Measurements from ENCODE around the gene COL9A2.

COL9A2 gene

DNA sequence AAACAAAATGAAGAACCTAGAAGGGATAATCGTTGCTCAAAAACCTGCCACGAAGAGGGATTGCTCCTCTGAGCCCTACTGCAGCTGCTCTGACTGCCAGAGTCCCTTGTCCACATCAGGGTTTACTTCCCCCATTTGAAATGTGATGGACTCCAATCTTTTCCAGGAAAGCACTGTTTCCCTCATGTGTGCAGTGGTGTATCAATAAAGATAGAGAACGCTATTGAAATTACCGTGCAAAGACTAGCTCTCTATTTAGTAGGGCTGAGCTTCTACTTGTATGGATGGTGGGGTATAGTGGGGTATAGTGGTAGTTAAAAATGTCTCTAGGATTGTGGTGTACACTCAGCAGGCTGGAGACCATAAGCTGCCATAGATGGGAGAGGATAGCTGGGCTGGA, 65.6 kb downstream of the COL9A2 start:
- no peaks in the 10 kb centered on the region for H3K9me3 ChIP-seq
- H3K36me3 ChIP-seq: no peaks in the 10 kb centered on the region
- no peak for DNase-seq
- TF ChIP-seq, protein P1, sequence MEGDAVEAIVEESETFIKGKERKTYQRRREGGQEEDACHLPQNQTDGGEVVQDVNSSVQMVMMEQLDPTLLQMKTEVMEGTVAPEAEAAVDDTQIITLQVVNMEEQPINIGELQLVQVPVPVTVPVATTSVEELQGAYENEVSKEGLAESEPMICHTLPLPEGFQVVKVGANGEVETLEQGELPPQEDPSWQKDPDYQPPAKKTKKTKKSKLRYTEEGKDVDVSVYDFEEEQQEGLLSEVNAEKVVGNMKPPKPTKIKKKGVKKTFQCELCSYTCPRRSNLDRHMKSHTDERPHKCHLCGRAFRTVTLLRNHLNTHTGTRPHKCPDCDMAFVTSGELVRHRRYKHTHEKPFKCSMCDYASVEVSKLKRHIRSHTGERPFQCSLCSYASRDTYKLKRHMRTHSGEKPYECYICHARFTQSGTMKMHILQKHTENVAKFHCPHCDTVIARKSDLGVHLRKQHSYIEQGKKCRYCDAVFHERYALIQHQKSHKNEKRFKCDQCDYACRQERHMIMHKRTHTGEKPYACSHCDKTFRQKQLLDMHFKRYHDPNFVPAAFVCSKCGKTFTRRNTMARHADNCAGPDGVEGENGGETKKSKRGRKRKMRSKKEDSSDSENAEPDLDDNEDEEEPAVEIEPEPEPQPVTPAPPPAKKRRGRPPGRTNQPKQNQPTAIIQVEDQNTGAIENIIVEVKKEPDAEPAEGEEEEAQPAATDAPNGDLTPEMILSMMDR (IDR thresholded peaks at IDR 0.05; ENCODE audit: low read depth, low read length): no peak
- H3K27me3 ChIP-seq: no peaks in the 10 kb centered on the region
- H3K4me3 ChIP-seq (ENCODE audit: low read depth, low read length): no peak overlapping the region
- H3K4me1 ChIP-seq: no peaks in the 10 kb centered on the region

Measured in BE2C (cell line).